Caco-2 (cell line): ENCODE results near the gene MASP1. TPM values are rescaled to one million over a fixed set of nuclear protein-coding genes. Genes with fewer than 3 reads are reported as not detected.

Source experiments
- BruUV-seq: library from RNA; stranded (reverse); fragments of 400-500 nt; replicated peaks from 2 replicates; lab custom pipeline; 2021; lab: Mats Ljungman, UMichigan
- CTCF ChIA-PET: fragments of 300-600 bp; sonication (Branson Sonifier 250); formaldehyde crosslinking; loops from one replicate; lab custom pipeline; 2022; ENCODE audit warnings: antibody characterized with exemption; lab: Charles Lee
- POLR2A ChIA-PET: fragments of 300-600 bp; sonication (Branson Sonifier 250); formaldehyde crosslinking; loops from one replicate; lab custom pipeline; 2022; ENCODE audit warnings: antibody characterized with exemption; lab: Charles Lee
- DNase-seq, 2 experiments: peaks; one replicate each; pipeline versions ENCODE4 v3.0.0 to v3.0.0-alpha.2; 2020 to 2022
- H3K27me3 ChIP-seq: replicated peaks from 2 replicates; pipeline ENCODE4 v1.6.0; 2011; ENCODE audit warnings: low read length; ENCODE audit not compliant: control insufficient read depth, insufficient read depth
- H3K36me3 ChIP-seq: 2 replicates; pipeline ENCODE4 v1.5.1; 2011; ENCODE audit warnings: low read length; ENCODE audit not compliant: control insufficient read depth, insufficient read depth
- H3K4me1 ChIP-seq: fragments of 250-450 bp; sonication (Bioruptor Pico); 2 replicates; pipeline ENCODE4 v1.5.1; 2020; ENCODE audit warnings: mild to moderate bottlenecking
- H3K4me3 ChIP-seq: 2 replicates; pipeline ENCODE4 v1.5.1; 2011; ENCODE audit warnings: low read depth, mild to moderate bottlenecking, control low read depth, low read length
- H3K9me3 ChIP-seq: fragments of 250-450 bp; sonication (Bioruptor Pico); 2 replicates; pipeline ENCODE4 v1.5.1; 2020; ENCODE audit warnings: mild to moderate bottlenecking, moderate library complexity
- H3K27ac Mint-ChIP-seq: one replicate; pipeline ENCODE4 v1.8.0; 2022; ENCODE audit warnings: mixed read lengths; ENCODE audit not compliant: unreplicated experiment
- H3K27me3 Mint-ChIP-seq: one replicate; pipeline ENCODE4 v1.8.0; 2022; ENCODE audit warnings: mixed read lengths; ENCODE audit not compliant: insufficient read depth, unreplicated experiment
- H3K36me3 Mint-ChIP-seq: one replicate; pipeline ENCODE4 v1.8.0; 2022; ENCODE audit warnings: mild to moderate bottlenecking, mixed read lengths; ENCODE audit not compliant: insufficient read depth, unreplicated experiment
- H3K4me1 Mint-ChIP-seq: one replicate; pipeline ENCODE4 v1.8.0; 2022; ENCODE audit warnings: low read depth, mixed read lengths; ENCODE audit not compliant: unreplicated experiment
- H3K4me3 Mint-ChIP-seq: one replicate; pipeline ENCODE4 v1.8.0; 2022; ENCODE audit warnings: mild to moderate bottlenecking, moderate library complexity, mixed read lengths; ENCODE audit not compliant: unreplicated experiment
- H3K9me3 Mint-ChIP-seq: one replicate; pipeline ENCODE4 v1.8.0; 2022; ENCODE audit warnings: mixed read lengths; ENCODE audit not compliant: unreplicated experiment
- intact Hi-C: fragments of 100-400 bp; cut with micrococcal nuclease; formaldehyde crosslinking; loops from one replicate; pipeline ENCODE4 v1.10.0; 2022; ENCODE audit not compliant: unreplicated experiment
- total RNA-seq: library from RNA; stranded (reverse); gene quantifications from 2 replicates; pipeline ENCODE4 v1.2.3, GENCODE V29; 2022
- TF ChIP-seq, protein P1 (sequence below), 2 experiments: fragments of 200-600 bp in 1 of 2; IDR thresholded peaks; 1 replicate in 1 of 2; 2 replicates in 1 of 2; pipeline versions ENCODE4 v1.5.1 to v1.8.0; 2011 to 2022; ENCODE audit warnings: antibody characterized with exemption in 1 of 2, control low read depth in 1 of 2, inconsistent platforms in 1 of 2, low read depth in 1 of 2, low read length in 1 of 2, mild to moderate bottlenecking in 1 of 2, moderate library complexity in 1 of 2; ENCODE audit not compliant: insufficient read depth in 1 of 2, severe bottlenecking in 1 of 2, unreplicated experiment in 1 of 2

The MASP1 gene
- total RNA-seq, 1 experiment from 2014 or later = not detected

GRCh38 chr3:187291001-187291511 lies 481 bp downstream of the MASP1 start:
- no peak overlapping the region for H3K4me3 ChIP-seq
- intact Hi-C loops = no loop called here

DNA sequence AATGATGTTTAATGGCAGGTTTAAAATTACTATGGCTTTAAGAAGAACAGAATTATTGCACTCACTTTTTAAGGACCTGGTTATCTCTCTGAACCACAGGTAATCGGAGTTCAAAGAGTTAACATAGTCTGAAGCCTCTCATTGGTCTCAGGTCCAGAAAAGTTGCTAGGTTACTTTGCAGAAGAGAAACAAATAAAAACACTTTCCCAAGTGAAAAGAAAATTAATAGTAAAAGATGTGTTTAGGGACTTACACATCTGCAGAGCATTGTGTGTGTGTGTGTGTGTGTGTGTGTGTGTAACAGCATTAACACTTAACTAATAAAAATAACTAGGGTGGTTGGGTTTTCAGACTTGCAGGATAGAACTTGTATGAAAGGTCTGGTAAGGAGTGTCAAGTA lies 1.0 kb downstream of the MASP1 start:
- intact Hi-C loops = no loop called here
- BruUV-seq = no TSS peak
- no peak overlapping the region for H3K4me3 ChIP-seq
- TF ChIP-seq, protein P1, sequence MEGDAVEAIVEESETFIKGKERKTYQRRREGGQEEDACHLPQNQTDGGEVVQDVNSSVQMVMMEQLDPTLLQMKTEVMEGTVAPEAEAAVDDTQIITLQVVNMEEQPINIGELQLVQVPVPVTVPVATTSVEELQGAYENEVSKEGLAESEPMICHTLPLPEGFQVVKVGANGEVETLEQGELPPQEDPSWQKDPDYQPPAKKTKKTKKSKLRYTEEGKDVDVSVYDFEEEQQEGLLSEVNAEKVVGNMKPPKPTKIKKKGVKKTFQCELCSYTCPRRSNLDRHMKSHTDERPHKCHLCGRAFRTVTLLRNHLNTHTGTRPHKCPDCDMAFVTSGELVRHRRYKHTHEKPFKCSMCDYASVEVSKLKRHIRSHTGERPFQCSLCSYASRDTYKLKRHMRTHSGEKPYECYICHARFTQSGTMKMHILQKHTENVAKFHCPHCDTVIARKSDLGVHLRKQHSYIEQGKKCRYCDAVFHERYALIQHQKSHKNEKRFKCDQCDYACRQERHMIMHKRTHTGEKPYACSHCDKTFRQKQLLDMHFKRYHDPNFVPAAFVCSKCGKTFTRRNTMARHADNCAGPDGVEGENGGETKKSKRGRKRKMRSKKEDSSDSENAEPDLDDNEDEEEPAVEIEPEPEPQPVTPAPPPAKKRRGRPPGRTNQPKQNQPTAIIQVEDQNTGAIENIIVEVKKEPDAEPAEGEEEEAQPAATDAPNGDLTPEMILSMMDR (IDR thresholded peaks at IDR 0.05; ENCODE audit: insufficient read depth in 1 of 2, low read depth in 1 of 2, low read length in 1 of 2, severe bottlenecking in 1 of 2, unreplicated experiment in 1 of 2) = no peak
- no peaks in the 10 kb centered on the region for H3K27me3 ChIP-seq
- Mint-ChIP-seq H3K4me3 (no peak overlapping the region), H3K27ac (no peak overlapping the region), H3K9me3 (peaks cover 11% of the 10 kb centered on the region), H3K4me1 (peaks cover 8% of the 10 kb centered on the region), H3K27me3 (peaks cover 3% of the 10 kb centered on the region), H3K36me3 (no peaks in the 10 kb centered on the region)
- peaks cover 4% of the 10 kb centered on the region; the same call in 1 of the 2 replicates for H3K4me1 ChIP-seq
- ChIA-PET CTCF (interaction anchor here (1.6 kb wide), 1 partner anchor 70 kb away, joined by 9 read pairs; no protein-coding TSS in a partner anchor), POLR2A (no interaction called here)
- no peak for DNase-seq
- no peaks in the 10 kb centered on the region; the same call in 1 of the 2 replicates for H3K9me3 ChIP-seq
- H3K36me3 ChIP-seq = no peaks in the 10 kb centered on the region

More at GRCh38 chr3:187291001-187291511, 481 bp downstream of the MASP1 start:
- Histone ChIP-seq H3K9me3 (no peaks in the 10 kb centered on the region; the same call in 1 of the 2 replicates), H3K27me3 (no peaks in the 10 kb centered on the region), H3K4me1 (peaks cover 4% of the 10 kb centered on the region; the same call in 1 of the 2 replicates), H3K36me3 (no peaks in the 10 kb centered on the region)
- TF ChIP-seq, protein P1 (IDR thresholded peaks at IDR 0.05; ENCODE audit: insufficient read depth in 1 of 2, low read depth in 1 of 2, low read length in 1 of 2, severe bottlenecking in 1 of 2, unreplicated experiment in 1 of 2) = no peak
- BruUV-seq = no TSS peak
- H3K27me3 Mint-ChIP-seq = peaks cover 3% of the 10 kb centered on the region
- H3K4me1 Mint-ChIP-seq = peaks cover 8% of the 10 kb centered on the region
- H3K4me3 Mint-ChIP-seq = no peak overlapping the region
- CTCF ChIA-PET = interaction anchor here (1.6 kb wide), 1 partner anchor 71 kb away, joined by 9 read pairs; no protein-coding TSS in a partner anchor
- POLR2A ChIA-PET = no interaction called here
- no peak overlapping the region for H3K27ac Mint-ChIP-seq
- no peak for DNase-seq
- H3K9me3 Mint-ChIP-seq = peaks cover 11% of the 10 kb centered on the region
- H3K36me3 Mint-ChIP-seq = no peaks in the 10 kb centered on the region

DNA sequence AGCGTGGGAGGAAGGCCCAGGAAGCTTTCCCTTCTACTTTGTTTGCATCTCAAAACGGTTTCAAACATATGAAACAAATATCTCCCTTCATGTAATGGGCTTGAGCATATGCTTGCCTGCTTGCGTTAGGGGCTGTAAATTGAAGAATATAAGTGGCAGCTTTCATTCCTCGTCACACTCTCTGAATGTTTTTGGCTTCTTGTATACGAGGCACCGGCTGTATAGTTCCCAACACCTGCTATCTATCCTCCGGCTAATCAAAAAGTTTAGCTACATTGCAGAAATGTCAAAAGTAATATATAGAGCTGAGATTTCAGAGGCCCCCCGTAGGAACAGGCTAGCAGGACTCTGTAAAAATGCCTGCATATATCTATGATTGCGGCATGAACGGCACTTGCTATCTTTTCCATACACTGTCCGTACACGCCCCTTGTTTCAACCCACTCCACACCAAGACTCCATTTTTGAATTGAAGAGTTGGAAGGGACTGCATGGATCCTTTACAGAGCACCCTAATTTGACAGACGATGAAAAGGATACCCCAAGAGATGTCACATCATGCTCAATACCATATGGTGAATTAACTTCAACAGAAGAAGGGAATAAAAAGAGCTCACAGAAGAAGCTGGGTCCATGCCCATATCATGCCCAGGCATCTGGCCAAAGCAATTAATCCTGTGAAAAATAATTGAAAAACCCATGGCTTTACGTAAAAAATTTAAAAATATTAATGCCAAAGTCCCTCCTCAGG lies 2.5 kb downstream of the MASP1 start:
- no peak for DNase-seq
- no peak overlapping the region for H3K4me3 ChIP-seq
- no peaks in the 10 kb centered on the region; the same call in 1 of the 2 replicates for H3K9me3 ChIP-seq
- H3K27me3 ChIP-seq = no peaks in the 10 kb centered on the region
- TF ChIP-seq, protein P1 (IDR thresholded peaks at IDR 0.05; ENCODE audit: insufficient read depth in 1 of 2, low read depth in 1 of 2, low read length in 1 of 2, severe bottlenecking in 1 of 2, unreplicated experiment in 1 of 2) = no peak
- no peak overlapping the region for H3K27ac Mint-ChIP-seq
- intact Hi-C loops = no loop called here
- POLR2A ChIA-PET = no interaction called here
- BruUV-seq = no TSS peak
- no peaks in the 10 kb centered on the region for H3K36me3 Mint-ChIP-seq
- peaks cover 3% of the 10 kb centered on the region for H3K27me3 Mint-ChIP-seq
- peaks cover 8% of the 10 kb centered on the region for H3K4me1 Mint-ChIP-seq
- CTCF ChIA-PET = interaction anchor here (0.5 kb wide), 1 partner anchor 21 kb away, joined by 3 read pairs; no protein-coding TSS in a partner anchor
- H3K36me3 ChIP-seq = no peaks in the 10 kb centered on the region
- H3K4me1 ChIP-seq = peaks cover 4% of the 10 kb centered on the region; the same call in 1 of the 2 replicates
- no peak overlapping the region for H3K4me3 Mint-ChIP-seq
- H3K9me3 Mint-ChIP-seq = peaks cover 11% of the 10 kb centered on the region
